Measurements from ENCODE around the gene CREG1. TPM values are rescaled to one million over a fixed set of nuclear protein-coding genes. Genes with fewer than 3 reads are reported as not detected.

Gene CREG1
- 77.7 to 91.2 TPM (median 88.5 TPM) in 5 replicates for total RNA-seq (2022; extraction: Qiagen RNA extraction)

DNA sequence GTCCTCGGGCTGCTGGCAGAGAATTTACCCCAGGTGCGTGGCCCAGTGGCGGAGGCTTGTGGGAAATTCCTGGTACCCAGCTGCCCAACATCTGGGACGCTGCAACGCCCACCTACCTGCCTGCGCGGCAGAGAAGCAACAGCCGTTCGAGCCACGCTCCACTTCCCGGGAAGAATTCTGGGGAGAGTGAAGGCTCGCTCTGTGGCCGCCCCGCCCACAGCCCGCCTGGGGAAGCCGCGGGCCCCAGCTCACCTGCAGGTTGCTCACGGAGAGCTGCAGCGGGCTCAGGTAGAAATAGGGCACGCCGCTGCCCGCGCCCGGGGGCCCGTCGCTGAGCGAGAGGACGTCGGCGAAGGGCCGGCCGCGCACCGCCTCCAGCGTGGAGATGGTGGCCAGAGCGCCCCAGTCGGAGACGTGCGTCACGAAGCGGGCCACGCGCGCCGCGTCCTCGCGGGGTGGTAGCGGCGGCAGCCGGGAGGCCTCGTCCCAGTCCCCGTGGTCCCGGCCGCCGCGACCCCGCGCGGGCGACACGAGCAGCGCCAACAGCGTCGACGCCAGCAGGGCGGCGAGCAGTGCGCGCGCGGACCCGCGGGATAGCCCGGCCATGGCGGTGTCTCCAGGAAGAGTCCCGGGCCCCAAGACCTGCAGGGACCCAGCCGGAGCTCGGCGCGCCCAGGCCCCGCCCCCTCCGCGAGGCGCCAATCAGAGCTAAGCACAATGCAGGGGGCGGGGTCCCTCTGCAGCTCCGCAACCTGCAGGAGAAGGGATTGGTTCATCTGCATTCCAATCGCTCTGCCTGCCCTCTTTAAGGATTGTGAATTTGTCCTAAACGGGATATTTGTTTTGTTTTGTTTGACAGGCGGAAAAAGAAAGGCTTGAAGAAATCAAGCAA lies at the start of gene CREG1:
Gene CREG1, minus strand, starts transcription at position 627 of the 892 bp plus-strand sequence.

DNA sequence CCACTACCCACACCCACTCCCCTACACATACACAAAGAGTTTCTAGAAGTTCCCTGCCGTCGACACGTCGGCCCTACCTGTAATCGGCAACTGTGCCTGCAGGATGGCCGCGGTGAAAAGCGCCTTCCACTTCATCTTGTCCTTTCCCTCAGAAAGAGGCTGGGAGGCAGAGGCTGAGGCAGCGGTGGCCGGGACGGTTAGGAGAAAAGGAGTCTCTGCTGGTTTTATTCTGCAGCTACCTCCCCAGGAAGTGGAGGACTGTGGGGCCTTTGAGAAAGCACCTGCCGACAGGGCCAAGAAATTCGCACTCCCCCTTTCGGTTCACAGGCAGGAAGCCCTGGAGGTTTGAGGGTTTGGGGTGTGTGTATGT lies 35.2 kb downstream of the CREG1 start, which contains the start of gene CD247:
Gene CD247, minus strand, starts transcription at position 199 of the 370 bp plus-strand sequence. Its CDS starts 64 bp downstream, at position 135.

Other genes starting within 250 kb of the CREG1 start
- gene CD247, start 35.2 kb downstream of the CREG1 start, total RNA-seq (2022; extraction: Qiagen RNA extraction) = 0.38 to 0.83 TPM (median 0.61 TPM) in 5 replicates
- gene RCSD1, start 76.5 kb upstream of the CREG1 start, total RNA-seq (2022; extraction: Qiagen RNA extraction) = 0.06 to 0.21 TPM (median 0.06 TPM) in 3 of 5 replicates, not detected in the others
- 104 to 126 TPM (median 114 TPM) in 5 replicates for gene MPZL1, start 168.2 kb upstream of the CREG1 start, total RNA-seq (2022; extraction: Qiagen RNA extraction)

Data from A549 treated with Hydrocortisone at 1 μM for 4 hours (cell line).